Esophagus squamous epithelium (tissue), 5 donors: ENCODE measurements around the gene FBXO42. TPM values are rescaled to one million over a fixed set of nuclear protein-coding genes. Genes with fewer than 3 reads are reported as not detected.

ENCODE experiments used
- DNase-seq: peaks from one replicate; lab custom pipeline; 2025; lab: John Stamatoyannopoulos, UW
- H3K27ac ChIP-seq, 4 donors: fragments of 200-600 bp; sonication (generic); one replicate each; pipeline ENCODE4 v1.5.1; 2016 to 2019; ENCODE audit warnings: mild to moderate bottlenecking in 1 of 4
- H3K27me3 ChIP-seq, 4 donors: fragments of 200-600 bp; sonication (generic); 1 replicate in 3 of 4; 2 replicates in 1 of 4; pipeline versions ENCODE4 v1.5.1 to v1.6.0; 2017 to 2021; ENCODE audit warnings: antibody characterized with exemption in 1 of 4
- H3K36me3 ChIP-seq, 3 donors: fragments of 200-600 bp; sonication (generic); one replicate each; pipeline ENCODE4 v1.5.1; 2016 to 2019
- H3K4me1 ChIP-seq, 3 donors: fragments of 200-600 bp; sonication (generic); one replicate each; pipeline ENCODE4 v1.5.1; 2017 to 2019
- H3K4me3 ChIP-seq, 4 donors: fragments of 200-600 bp; sonication (generic); 1 replicate in 3 of 4; 2 replicates in 1 of 4; pipeline ENCODE4 v1.5.1; 2016 to 2019; ENCODE audit warnings: mild to moderate bottlenecking in 2 of 4, moderate library complexity in 1 of 4
- H3K9me3 ChIP-seq, 3 donors: fragments of 200-600 bp; sonication (generic); one replicate each; pipeline ENCODE4 v1.5.1; 2016 to 2019
- CTCF ChIP-seq, 6 experiments: fragments of 450-650 bp in 4 of 6; fragments of 200-600 bp in 2 of 6; sonication (generic) in 2 of 6; IDR thresholded peaks; one replicate each; pipeline ENCODE4 v1.5.1; 2016 to 2019; ENCODE audit warnings: antibody characterized with exemption in 6 of 6, mild to moderate bottlenecking in 4 of 6, moderate library complexity in 4 of 6
- POLR2A ChIP-seq, 4 donors: fragments of 450-650 bp; IDR thresholded peaks; one replicate each; pipeline ENCODE4 v1.6.1; 2017; ENCODE audit warnings: antibody characterized with exemption in 4 of 4, mild to moderate bottlenecking in 4 of 4, moderate library complexity in 3 of 4
- WGBS, 2 donors: methylation state at CpG; one replicate each; pipeline ENCODE4 v1.1.5; 2018; 5-methylcytosine and 5-hydroxymethylcytosine counted together
- intact Hi-C: fragments of 100-400 bp; cut with DNase I; formaldehyde crosslinking; loops from one replicate; pipeline ENCODE4 v1.15.0; 2022
- total RNA-seq, 4 donors: library from RNA; depleted of rRNA; stranded (reverse); fragments of >200 nt; gene quantifications; one replicate each; pipeline ENCODE4 v1.1.0, GENCODE V29; 2016
- donor health status: DM: yes; HTN: yes; CAD: no.

The FBXO42 gene
- 10 to 100 TPM; 15.9 to 29.0 (median 20.2) TPM for total RNA-seq

- peak; percentile 62 for DNase-seq
- Histone ChIP-seq H3K36me3 (no peaks in the 10 kb centered on the region), H3K27me3 (no peaks in the 10 kb centered on the region), H3K4me3 (peak within 1 kb of the TSS; percentile 76 to 96 (median 87)), H3K27ac (peak within 1 kb of the TSS; percentile 94 to 99 (median 96)), H3K9me3 (no peaks in the 10 kb centered on the region), H3K4me1 (peaks cover 11 to 49% (median 27%) of the 10 kb centered on the region in 3 donors)
- 0% methylated on average over 4 of the region's 81 CpGs for WGBS, 2 donors
- TF ChIP-seq POLR2A (IDR thresholded peaks at IDR 0.05) (peak in 3 of 4 donors; percentile 82 to 97 (median 89)), CTCF (IDR thresholded peaks at IDR 0.05) (peak in 5 of 6 experiments; percentile 28 to 67 (median 51))
- intact Hi-C loops = loop anchor here (10.0 kb wide), 1 partner anchor 97 kb away; no protein-coding TSS in a partner anchor
Measured at GRCh38 chr1:16351994-16352841, at the start of gene FBXO42. TSS of gene FBXO42 (minus strand) at chr1:16352480. CDS start at chr1:16315418, 37,062 bp downstream.

- TF ChIP-seq CTCF (IDR thresholded peaks at IDR 0.05) (no peak), POLR2A (IDR thresholded peaks at IDR 0.05) (no peak)
- no CpG with 5 or more reads among the region's 5 CpGs for WGBS, 2 donors
- H3K4me1 ChIP-seq = peaks cover 11 to 28% (median 17%) of the 10 kb centered on the region in 3 donors
- H3K36me3 ChIP-seq = peaks cover 12 to 68% (median 14%) of the 10 kb centered on the region in 3 donors
- no peaks in the 10 kb centered on the region for H3K27me3 ChIP-seq
- no peaks in the 10 kb centered on the region for H3K9me3 ChIP-seq
- H3K27ac ChIP-seq = no peak overlapping the region
- H3K4me3 ChIP-seq = no peak overlapping the region
- intact Hi-C loops = no loop called here
- DNase-seq = no peak
Measured at GRCh38 chr1:16398371-16398953, 46.2 kb upstream of the FBXO42 start.

- no peak for TF ChIP-seq POLR2A (IDR thresholded peaks at IDR 0.05)
- H3K27ac ChIP-seq = peak overlapping the region; percentile 10 to 35 (median 26)
- WGBS, 2 donors = 38 to 43% methylated on average over 5 of the region's 5 CpGs
Measured at GRCh38 chr1:16397120-16397519, 44.8 kb upstream of the FBXO42 start.

GRCh38 chr1:16396591-16396990 is 44.3 kb upstream of the FBXO42 start:
- Histone ChIP-seq H3K27ac (peak overlapping the region; percentile 11 to 70 (median 38)), H3K36me3 (peaks cover 14 to 81% (median 15%) of the 10 kb centered on the region in 3 donors), H3K27me3 (no peaks in the 10 kb centered on the region), H3K4me3 (no peak overlapping the region), H3K9me3 (no peaks in the 10 kb centered on the region), H3K4me1 (peaks cover 24 to 47% (median 33%) of the 10 kb centered on the region in 3 donors)
- intact Hi-C loops = no loop called here
- no peak for DNase-seq
- no CpG with 5 or more reads among the region's 7 CpGs for WGBS, 2 donors
- TF ChIP-seq CTCF (IDR thresholded peaks at IDR 0.05) (no peak), POLR2A (IDR thresholded peaks at IDR 0.05) (no peak)

More at GRCh38 chr1:16397120-16397519, 44.8 kb upstream of the FBXO42 start:
- H3K4me3 ChIP-seq = no peak overlapping the region
- no peak for DNase-seq
- intact Hi-C loops = no loop called here
- H3K27me3 ChIP-seq = no peaks in the 10 kb centered on the region
- H3K4me1 ChIP-seq = peaks cover 18 to 42% (median 28%) of the 10 kb centered on the region in 3 donors
- H3K9me3 ChIP-seq = no peaks in the 10 kb centered on the region
- peaks cover 14 to 80% (median 15%) of the 10 kb centered on the region in 3 donors for H3K36me3 ChIP-seq

GRCh38 chr1:16394977-16395376 is 42.7 kb upstream of the FBXO42 start:
- no peak for DNase-seq
- H3K4me1 ChIP-seq = peaks cover 25 to 63% (median 36%) of the 10 kb centered on the region in 3 donors
- H3K27me3 ChIP-seq = no peaks in the 10 kb centered on the region
- H3K36me3 ChIP-seq = peaks cover 14 to 77% (median 15%) of the 10 kb centered on the region in 3 donors
- H3K27ac ChIP-seq = no peak overlapping the region
- TF ChIP-seq POLR2A (IDR thresholded peaks at IDR 0.05) = no peak
- no peak for TF ChIP-seq CTCF (IDR thresholded peaks at IDR 0.05)
- no peaks in the 10 kb centered on the region for H3K9me3 ChIP-seq
- WGBS, 2 donors = 92 to 93% methylated on average over 12 of the region's 13 CpGs
- intact Hi-C loops = no loop called here
- H3K4me3 ChIP-seq = no peak overlapping the region
